Sigmoid colon (tissue), 7 donors: ENCODE data around the gene CRY1. TPM values are rescaled to one million over a fixed set of nuclear protein-coding genes. Genes with fewer than 3 reads are reported as not detected.

ENCODE experiments used
- DNase-seq: peaks from one replicate; pipeline ENCODE4 v3.0.0-alpha.2; 2019
- H3K27ac ChIP-seq, 4 donors: fragments of 200-600 bp; sonication (generic); one replicate each; pipeline ENCODE4 v1.5.1; 2016 to 2019; ENCODE audit warnings: mild to moderate bottlenecking in 1 of 4
- H3K27me3 ChIP-seq, 3 donors: fragments of 200-600 bp; sonication (generic); one replicate each; pipeline ENCODE4 v1.5.1; 2019; ENCODE audit warnings: mild to moderate bottlenecking in 1 of 3
- H3K36me3 ChIP-seq, 4 donors: fragments of 200-600 bp; sonication (generic); one replicate each; pipeline ENCODE4 v1.5.1; 2016 to 2019
- H3K4me1 ChIP-seq, 4 donors: fragments of 200-600 bp; sonication (generic); one replicate each; pipeline ENCODE4 v1.5.1; 2017 to 2019
- H3K4me3 ChIP-seq, 4 donors: fragments of 200-600 bp; sonication (generic); one replicate each; pipeline ENCODE4 v1.5.1; 2017 to 2019; ENCODE audit warnings: mild to moderate bottlenecking in 2 of 4, moderate library complexity in 1 of 4
- H3K9me3 ChIP-seq, 4 donors: fragments of 200-600 bp in 3 of 4; sonication (generic) in 3 of 4; one replicate each; pipeline versions ENCODE4 v1.5.1 to v1.6.1; 2013 to 2019
- CTCF ChIP-seq, 4 experiments: fragments of 450-650 bp in 3 of 4; fragments of 200-600 bp in 1 of 4; IDR thresholded peaks; one replicate each; pipeline ENCODE4 v1.5.1; 2016 to 2019; ENCODE audit warnings: antibody characterized with exemption in 4 of 4, mild to moderate bottlenecking in 3 of 4, moderate library complexity in 2 of 4
- EP300 ChIP-seq, 4 donors: sonication (generic); formaldehyde crosslinking; IDR thresholded peaks; one replicate each; pipeline ENCODE4 v1.6.1; 2017; ENCODE audit warnings: antibody characterized with exemption in 4 of 4
- POLR2A ChIP-seq, 2 donors: fragments of 450-650 bp; IDR thresholded peaks; one replicate each; pipeline ENCODE4 v1.6.1; 2016; ENCODE audit warnings: antibody characterized with exemption in 2 of 2, mild to moderate bottlenecking in 2 of 2, moderate library complexity in 2 of 2
- POLR2AphosphoS5 ChIP-seq, 4 donors: sonication (generic); formaldehyde crosslinking; IDR thresholded peaks; one replicate each; pipeline ENCODE4 v1.6.1; 2017; ENCODE audit warnings: antibody characterized with exemption in 4 of 4
- WGBS, 2 donors: extraction: QIAGEN DNeasy Blood & Tissue Kit; methylation state at CpG; one replicate each; pipeline ENCODE4 v1.1.7; 2013; 5-methylcytosine and 5-hydroxymethylcytosine counted together
- intact Hi-C: fragments of 100-400 bp; cut with DNase I; formaldehyde crosslinking; loops from one replicate; pipeline ENCODE4 v1.15.1; 2023
- polyA plus RNA-seq, 3 donors: library from polyadenylated mRNA; stranded (reverse); fragments of 200-250 nt; gene quantifications; one replicate each; pipeline ENCODE4 v1.2.3, GENCODE V29; 2013
- total RNA-seq, 4 donors: library from RNA; depleted of rRNA; stranded (reverse); fragments of >200 nt; gene quantifications; one replicate each; pipeline ENCODE4 v1.1.0, GENCODE V29; 2016
- donor health status: healthy with polysubstance abuse.
- donor health status: Bipolar disorder and iron deficiency.
- donor health status: healthy.

CRY1 gene
- total and polyA plus RNA-seq, 7 donors, result 7.2 to 40.4 (median 20.3) TPM

DNA sequence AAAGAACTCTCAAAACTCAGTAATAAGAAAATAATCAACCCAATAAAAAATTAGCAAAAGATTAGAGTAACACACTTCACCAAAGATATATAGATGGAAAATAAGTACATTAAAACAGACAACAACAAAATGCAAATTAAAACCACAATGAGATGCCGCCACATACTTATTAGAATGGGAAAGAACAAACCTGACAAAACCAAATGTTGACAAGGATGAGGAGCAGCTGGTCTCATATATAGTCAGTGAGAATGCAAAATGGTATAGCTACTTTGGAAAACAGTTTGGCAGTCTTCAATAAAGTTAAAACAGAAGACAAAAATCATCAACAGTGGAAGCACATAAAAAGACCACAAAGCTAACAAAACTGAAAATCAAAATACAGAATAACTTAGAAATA, 29.1 kb downstream of the CRY1 start:
- TF ChIP-seq EP300 (IDR thresholded peaks at IDR 0.05), result no peak
- no peak overlapping the region for H3K4me3 ChIP-seq
- WGBS, 2 donors, result 97 to 99% methylated on average over 1 of the region's 1 CpG
- H3K36me3 ChIP-seq, result no peaks in the 10 kb centered on the region
- no peaks in the 10 kb centered on the region for H3K27me3 ChIP-seq
- peaks cover 0 to 10% (median 0%) of the 10 kb centered on the region in 4 donors for H3K4me1 ChIP-seq
- no peaks in the 10 kb centered on the region for H3K9me3 ChIP-seq
- intact Hi-C loops, result no loop called here
- DNase-seq, result no peak
- no peak overlapping the region for H3K27ac ChIP-seq

DNA sequence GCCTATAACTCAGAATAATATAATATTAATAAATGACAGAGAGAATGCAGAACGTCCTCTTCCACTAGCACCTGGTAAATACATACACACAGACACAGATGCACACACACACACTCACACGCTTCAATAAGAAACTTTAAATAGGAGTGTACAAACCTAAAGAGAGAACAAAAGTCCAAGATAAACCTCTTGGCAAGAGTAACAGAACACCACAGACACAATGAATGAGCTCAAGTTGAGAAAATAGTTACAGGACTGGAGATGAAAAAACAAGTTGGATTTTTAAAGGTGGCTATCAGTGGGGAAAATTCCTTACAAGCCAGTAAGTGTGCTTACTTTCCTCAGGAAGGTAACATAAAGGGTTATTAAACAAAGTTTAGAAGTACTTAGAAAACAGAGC, 35.2 kb downstream of the CRY1 start:
- no peak overlapping the region for H3K4me3 ChIP-seq
- peaks cover 0 to 37% (median 16%) of the 10 kb centered on the region in 4 donors for H3K4me1 ChIP-seq
- TF ChIP-seq POLR2AphosphoS5 (IDR thresholded peaks at IDR 0.05), result no peak
- TF ChIP-seq CTCF (IDR thresholded peaks at IDR 0.05), result no peak
- TF ChIP-seq EP300 (IDR thresholded peaks at IDR 0.05), result no peak
- no peak for TF ChIP-seq POLR2A (IDR thresholded peaks at IDR 0.05)
- H3K9me3 ChIP-seq, result no peaks in the 10 kb centered on the region
- DNase-seq, result no peak
- no peaks in the 10 kb centered on the region for H3K27me3 ChIP-seq
- 85 to 87% methylated on average over 2 of the region's 2 CpGs for WGBS, 2 donors
- intact Hi-C loops, result no loop called here
- H3K36me3 ChIP-seq, result no peaks in the 10 kb centered on the region
- peak overlapping the region in 1 of 4 donors; percentile 17 for H3K27ac ChIP-seq

GRCh38 chr12:107057071-107057834, 36.1 kb downstream of the CRY1 start:
- peaks cover 0 to 37% (median 16%) of the 10 kb centered on the region in 4 donors for H3K4me1 ChIP-seq
- WGBS, 2 donors, result 81% methylated on average over 4 of the region's 4 CpGs
- intact Hi-C loops, result no loop called here
- no peaks in the 10 kb centered on the region for H3K36me3 ChIP-seq
- no peaks in the 10 kb centered on the region for H3K27me3 ChIP-seq
- no peaks in the 10 kb centered on the region for H3K9me3 ChIP-seq
- DNase-seq, result no peak
- TF ChIP-seq EP300 (IDR thresholded peaks at IDR 0.05) (no peak), POLR2AphosphoS5 (IDR thresholded peaks at IDR 0.05) (no peak), CTCF (IDR thresholded peaks at IDR 0.05) (no peak)
- no peak overlapping the region for H3K4me3 ChIP-seq
- H3K27ac ChIP-seq, result peak overlapping the region in 2 of 4 donors; percentile 17 to 31

GRCh38 chr12:107053709-107054108, 39.6 kb downstream of the CRY1 start:
- intact Hi-C loops, result no loop called here
- no peak for TF ChIP-seq CTCF (IDR thresholded peaks at IDR 0.05)
- TF ChIP-seq POLR2AphosphoS5 (IDR thresholded peaks at IDR 0.05), result no peak

DNA sequence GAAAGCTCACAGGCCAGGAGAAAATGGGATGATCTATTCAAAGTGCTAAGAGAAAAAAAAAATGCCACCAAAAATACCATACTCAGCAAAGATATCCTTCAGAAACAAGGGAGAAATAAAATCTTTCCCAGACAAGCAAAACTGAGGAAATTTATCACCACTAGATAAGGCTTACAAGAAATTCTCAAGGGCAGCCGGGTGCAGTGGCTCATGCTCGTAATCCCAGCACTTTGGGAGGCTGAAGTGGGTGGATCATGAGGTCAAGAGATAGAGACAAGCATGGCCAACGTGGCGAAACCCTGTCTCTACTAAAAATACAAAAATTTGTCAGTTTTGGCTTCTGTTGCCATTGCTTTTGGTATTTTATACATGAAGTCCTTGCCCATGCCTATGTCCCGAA, 48.2 kb downstream of the CRY1 start:
- Histone ChIP-seq H3K27me3 (no peaks in the 10 kb centered on the region), H3K9me3 (no peaks in the 10 kb centered on the region), H3K27ac (no peak overlapping the region), H3K4me3 (no peak overlapping the region), H3K4me1 (no peaks in the 10 kb centered on the region), H3K36me3 (no peaks in the 10 kb centered on the region)
- TF ChIP-seq POLR2AphosphoS5 (IDR thresholded peaks at IDR 0.05) (no peak), CTCF (IDR thresholded peaks at IDR 0.05) (no peak), EP300 (IDR thresholded peaks at IDR 0.05) (no peak), POLR2A (IDR thresholded peaks at IDR 0.05) (no peak)
- no peak for DNase-seq
- intact Hi-C loops, result no loop called here
- WGBS, 2 donors, result 91 to 95% methylated on average over 5 of the region's 5 CpGs

More at GRCh38 chr12:107053709-107054108, 39.6 kb downstream of the CRY1 start:
- Histone ChIP-seq H3K9me3 (no peaks in the 10 kb centered on the region), H3K4me1 (peaks cover 0 to 37% (median 16%) of the 10 kb centered on the region in 4 donors), H3K4me3 (no peak overlapping the region), H3K36me3 (no peaks in the 10 kb centered on the region), H3K27me3 (no peaks in the 10 kb centered on the region), H3K27ac (no peak overlapping the region)
- no peak for DNase-seq
- 96 to 98% methylated on average over 2 of the region's 2 CpGs for WGBS, 2 donors
